Activated effector memory CD4-positive, alpha-beta T cell treated with anti-CD3 and anti-CD28 coated beads, Interleukin-2, amount 50 U/mL, for 16 hours (primary cell): ENCODE data around the gene BAG5.
"Not testable (repeated sequence)": the region's sequence is repeated elsewhere in the genome, so short reads cannot be mapped to it uniquely, and the experiment has no call there.

Source experiments
- DNase-seq: peaks from one replicate; pipeline ENCODE4 v3.0.0-alpha.2; 2020

The BAG5 gene

GRCh38 chr14:103533999-103534575 is 28.4 kb downstream of the BAG5 start:
- DNase-seq = no peak

- no peak for DNase-seq
Measured at GRCh38 chr14:103533137-103533998, 29.1 kb downstream of the BAG5 start.

GRCh38 chr14:103532216-103533136 is 30.0 kb downstream of the BAG5 start:
- DNase-seq = no peak

GRCh38 chr14:103531421-103532215 is 30.8 kb downstream of the BAG5 start:
- no peak for DNase-seq

GRCh38 chr14:103530831-103531230 is 31.6 kb downstream of the BAG5 start:
- DNase-seq = no peak

DNA sequence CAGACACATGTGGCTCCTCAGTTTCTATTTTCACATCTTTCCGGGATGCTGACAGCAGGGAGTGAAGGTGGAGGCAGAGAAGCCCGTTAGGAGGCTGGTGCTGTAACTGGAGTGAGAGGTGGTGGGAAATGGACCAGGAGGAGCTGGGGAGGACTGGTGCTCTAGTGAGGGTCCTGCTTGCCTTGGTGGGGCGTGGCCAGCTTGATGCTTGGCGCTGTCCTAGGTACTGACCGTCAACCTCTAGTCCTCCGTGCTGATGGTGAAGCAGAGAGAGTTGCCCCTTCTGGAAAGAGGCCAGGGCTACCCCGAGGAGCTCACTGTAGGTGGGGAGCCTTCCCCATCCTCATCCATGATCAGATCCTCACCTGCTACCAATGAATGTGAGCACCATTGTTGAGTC is 32.1 kb downstream of the BAG5 start:
- DNase-seq = no peak

DNA sequence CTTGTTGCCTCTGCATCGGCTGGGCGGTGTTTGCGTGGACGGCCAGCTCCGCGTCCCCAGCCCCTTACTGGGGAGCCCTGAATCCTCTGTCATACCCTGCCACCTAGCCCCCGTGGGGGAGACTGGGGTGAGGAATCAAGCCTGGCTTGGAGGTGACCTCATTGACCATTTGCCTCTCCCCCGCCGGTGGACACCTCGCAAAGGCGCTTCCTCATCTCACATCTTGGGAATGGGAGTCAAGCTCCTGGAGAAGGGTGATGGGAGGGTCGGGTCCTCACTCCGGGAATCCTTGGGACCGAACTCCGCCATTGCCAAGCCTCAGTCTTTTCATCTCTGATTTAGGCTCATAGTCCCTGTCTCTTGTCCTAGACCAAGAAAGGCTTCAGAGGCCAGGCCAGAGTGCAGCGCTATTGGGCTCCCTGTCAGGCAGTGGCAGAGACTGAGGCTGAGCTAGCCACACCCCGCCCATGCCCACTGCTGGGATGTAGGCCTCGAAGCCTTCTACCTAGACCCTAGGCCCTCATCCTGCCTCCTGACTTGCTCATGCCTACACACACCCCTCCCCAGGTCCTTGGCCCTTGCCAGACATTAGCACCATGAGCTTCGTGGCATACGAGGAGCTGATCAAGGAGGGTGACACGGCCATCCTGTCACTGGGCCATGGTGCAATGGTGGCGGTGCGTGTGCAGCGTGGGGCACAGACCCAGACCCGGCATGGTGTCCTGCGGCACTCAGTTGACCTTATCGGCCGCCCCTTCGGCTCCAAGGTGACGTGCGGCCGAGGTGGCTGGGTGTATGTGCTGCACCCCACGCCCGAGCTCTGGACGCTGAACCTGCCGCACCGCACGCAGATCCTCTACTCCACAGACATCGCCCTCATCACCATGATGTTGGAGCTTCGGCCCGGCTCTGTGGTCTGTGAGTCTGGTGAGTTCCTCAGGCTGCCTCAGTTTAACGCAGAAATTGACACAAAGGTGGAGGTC is 32.8 kb downstream of the BAG5 start:
- no peak for DNase-seq

DNA sequence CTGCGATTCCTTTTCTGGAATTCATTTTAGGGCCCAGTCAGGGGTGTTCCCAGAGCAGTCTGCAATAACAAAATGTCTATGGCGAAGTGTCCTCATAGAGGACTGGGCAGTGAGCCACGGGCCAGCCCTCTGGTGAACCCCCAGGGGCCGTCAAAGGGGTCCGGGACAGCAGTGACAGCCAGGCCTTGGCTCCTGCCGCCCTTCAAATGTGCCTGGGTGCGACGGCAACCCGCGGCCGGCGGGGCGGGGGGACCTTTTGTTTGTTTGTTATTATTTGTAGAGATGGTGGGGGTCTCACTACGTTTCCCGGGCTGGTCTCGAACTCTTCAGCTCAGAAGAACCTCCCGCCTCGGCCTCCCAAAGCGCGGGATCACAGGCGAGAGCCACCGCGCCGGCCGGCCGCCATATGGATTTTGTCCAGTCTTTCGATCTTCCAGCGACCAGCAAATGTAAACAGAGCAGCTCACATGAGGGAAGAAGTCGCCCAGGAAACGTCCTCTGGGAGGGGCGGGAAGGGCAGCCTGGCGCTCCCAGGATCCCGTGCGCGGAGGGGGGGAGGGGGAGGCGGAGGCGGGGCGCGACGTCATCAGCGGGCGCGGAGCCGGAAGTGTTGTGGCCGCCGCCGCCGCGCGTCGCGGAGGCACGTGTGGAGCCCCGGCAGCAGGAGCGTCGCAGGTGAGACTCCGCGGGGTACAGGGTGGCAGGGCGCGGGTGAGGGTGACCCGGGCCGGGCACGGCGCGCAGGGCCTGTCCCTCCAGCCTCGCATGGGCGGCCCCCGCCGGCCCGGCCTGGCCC is 33.7 kb downstream of the BAG5 start, which contains the start of gene TRMT61A:
Gene TRMT61A, plus strand, starts transcription at position 610 of the 796 bp plus-strand sequence. CDS start 783 bp downstream, outside the sequence.
- peak; percentile 92 for DNase-seq

DNA sequence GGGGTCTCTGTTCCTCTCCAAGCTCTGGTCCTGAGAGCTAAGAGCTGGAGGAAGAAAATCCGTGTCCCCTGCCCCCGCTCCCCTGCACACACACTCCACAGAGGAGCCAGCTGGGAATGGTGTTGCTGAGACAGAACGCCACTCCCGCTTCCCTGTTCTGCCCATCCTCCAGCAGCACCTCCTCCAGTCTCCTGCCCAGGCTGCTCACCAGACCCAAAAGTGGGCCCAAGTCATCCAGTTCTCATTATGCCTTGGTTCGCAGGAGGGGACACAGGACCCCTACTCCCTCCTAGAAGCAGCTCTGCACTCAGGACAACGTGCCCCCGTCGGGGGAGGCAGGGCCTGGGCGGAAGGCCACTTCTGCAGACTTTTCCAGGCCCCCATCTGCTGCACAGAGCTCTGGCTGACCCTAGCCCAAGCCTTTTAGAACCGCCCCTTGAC is 34.3 kb downstream of the BAG5 start:
- DNase-seq = no peak

- peak; percentile 72 for DNase-seq
Measured at GRCh38 chr14:103527408-103528145, 34.9 kb downstream of the BAG5 start.

DNA sequence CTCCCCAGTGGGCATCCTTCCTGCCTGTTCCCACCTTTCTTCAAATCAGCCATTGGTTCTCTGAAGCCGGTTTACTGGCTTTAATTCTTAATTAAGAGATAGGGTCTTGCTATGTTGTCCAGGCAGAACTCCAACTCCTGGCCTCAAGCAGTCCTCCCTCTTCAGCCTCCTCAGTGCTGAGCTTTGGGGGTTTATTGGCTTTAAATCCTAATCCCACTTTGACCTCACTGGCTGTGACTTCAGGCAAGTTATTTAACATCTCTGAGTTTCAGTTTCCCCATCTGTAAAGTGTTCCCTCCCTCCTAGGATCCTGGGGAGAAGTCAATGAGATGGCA is 35.6 kb downstream of the BAG5 start:
- DNase-seq = no peak

GRCh38 chr14:103526247-103526913 is 36.1 kb downstream of the BAG5 start:
- DNase-seq = no peak

- DNase-seq = not testable (repeated sequence)
Measured at GRCh38 chr14:103525430-103526246, 36.8 kb downstream of the BAG5 start.

DNA sequence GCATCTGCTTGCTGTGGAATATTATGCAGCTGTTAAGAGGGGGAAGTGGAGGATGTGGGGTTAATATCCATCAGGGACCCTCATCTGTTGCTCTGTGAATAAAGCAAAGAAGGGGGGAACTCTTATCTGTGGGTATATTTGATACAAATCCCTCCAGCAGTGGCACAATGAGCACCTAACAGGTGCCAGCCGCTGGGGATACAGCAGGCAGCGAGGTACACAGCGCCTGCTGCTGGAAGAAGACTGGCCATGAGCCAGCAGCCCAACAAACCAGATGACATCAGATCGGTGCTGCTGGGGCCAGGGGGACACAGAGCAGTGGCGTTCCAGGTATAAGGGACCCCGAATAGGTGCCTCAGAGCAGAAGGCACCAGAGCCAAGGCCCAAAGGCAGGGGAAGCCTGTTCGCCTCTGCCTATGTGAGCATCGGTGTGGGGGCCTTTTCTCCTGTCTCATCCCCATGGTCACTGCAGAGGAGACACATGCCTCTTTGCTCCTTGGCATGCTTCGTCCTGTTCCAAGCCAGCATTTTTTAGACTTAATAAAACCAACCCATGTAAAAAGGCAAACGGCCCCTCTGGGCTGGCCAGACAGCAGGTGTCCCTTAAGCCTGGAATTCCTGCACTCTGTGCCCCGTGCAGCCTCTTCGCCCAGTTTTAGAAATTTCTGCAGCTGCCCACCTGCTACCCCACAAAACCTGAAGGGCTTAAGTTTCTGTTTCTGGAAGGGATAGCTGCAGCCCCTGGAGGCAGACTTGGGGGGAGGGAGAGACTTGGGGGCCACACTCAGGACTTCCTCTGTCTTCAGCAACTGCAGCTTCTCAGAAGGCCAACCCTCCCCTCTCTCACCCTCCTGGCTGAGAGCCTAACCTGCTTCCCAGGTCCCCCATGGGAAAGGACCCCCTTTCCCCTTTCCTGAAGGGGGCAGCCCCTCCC is 38.2 kb downstream of the BAG5 start:
- DNase-seq = no peak

- no peak for DNase-seq
Measured at GRCh38 chr14:103523575-103523954, 38.9 kb downstream of the BAG5 start.

- DNase-seq = peak; percentile 75
Measured at GRCh38 chr14:103522649-103523574, 39.5 kb downstream of the BAG5 start, which contains the start of gene CKB. CKB (minus strand) TSS chr14:103522830; CDS start chr14:103522493, 337 bp downstream.
